ENCODE data around the gene LRRC73. TPM values are rescaled to one million over a fixed set of nuclear protein-coding genes. Genes with fewer than 3 reads are reported as not detected.
"Not testable (repeated sequence)": the region's sequence is repeated elsewhere in the genome, so short reads cannot be mapped to it uniquely, and the experiment has no call there.

LRRC73 gene
- total RNA-seq, 4 donors from 2014 or later = 0.19 to 0.48 (median 0.47) TPM; not detected in 1

DNA sequence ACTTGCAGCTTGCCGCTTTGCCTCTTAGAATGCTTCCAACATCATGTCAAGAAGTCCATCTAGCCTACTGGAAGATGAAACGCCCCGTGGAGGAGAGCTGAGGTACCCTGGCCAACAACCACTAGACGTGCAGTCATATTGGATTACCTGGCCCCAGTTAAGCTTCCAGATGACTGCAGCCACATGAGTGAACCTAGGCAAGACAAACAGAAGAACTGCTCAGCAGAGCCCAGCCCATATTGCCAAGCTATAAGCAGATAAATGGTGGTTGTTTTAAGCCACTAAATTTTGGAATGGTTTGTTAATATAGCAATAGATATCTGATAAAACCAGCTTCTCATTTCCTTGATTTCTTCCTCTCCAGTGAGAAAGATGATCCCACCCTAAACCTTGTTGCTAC, 50.1 kb downstream of the LRRC73 start:
- no peak for DNase-seq (ENCODE audit: low spot score)
- TF ChIP-seq, protein P1, sequence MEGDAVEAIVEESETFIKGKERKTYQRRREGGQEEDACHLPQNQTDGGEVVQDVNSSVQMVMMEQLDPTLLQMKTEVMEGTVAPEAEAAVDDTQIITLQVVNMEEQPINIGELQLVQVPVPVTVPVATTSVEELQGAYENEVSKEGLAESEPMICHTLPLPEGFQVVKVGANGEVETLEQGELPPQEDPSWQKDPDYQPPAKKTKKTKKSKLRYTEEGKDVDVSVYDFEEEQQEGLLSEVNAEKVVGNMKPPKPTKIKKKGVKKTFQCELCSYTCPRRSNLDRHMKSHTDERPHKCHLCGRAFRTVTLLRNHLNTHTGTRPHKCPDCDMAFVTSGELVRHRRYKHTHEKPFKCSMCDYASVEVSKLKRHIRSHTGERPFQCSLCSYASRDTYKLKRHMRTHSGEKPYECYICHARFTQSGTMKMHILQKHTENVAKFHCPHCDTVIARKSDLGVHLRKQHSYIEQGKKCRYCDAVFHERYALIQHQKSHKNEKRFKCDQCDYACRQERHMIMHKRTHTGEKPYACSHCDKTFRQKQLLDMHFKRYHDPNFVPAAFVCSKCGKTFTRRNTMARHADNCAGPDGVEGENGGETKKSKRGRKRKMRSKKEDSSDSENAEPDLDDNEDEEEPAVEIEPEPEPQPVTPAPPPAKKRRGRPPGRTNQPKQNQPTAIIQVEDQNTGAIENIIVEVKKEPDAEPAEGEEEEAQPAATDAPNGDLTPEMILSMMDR (IDR thresholded peaks at IDR 0.05) = no peak

DNA sequence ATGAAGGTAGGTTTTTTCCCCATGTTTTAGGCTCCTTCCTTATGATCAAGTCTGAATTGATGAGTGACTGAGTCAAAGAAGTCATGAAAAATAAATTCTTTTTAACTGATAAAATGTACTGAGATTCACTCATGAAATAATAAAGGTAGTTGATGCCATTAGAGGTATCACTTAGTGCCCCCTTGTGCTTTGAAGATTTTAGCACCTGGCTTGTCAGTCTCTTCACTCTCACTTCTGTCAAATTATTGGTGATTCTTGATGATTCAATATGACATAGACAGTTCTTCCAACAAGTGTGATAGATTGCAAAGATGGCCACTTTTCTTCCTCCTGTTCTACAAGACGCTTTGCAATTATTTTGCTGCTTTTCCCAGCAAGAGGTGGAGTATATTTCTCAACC, 50.6 kb downstream of the LRRC73 start:
- no peak for ATAC-seq (ENCODE audit: low FRiP score)

More for the DNA sequence above, 50.1 kb downstream of the LRRC73 start:
- no peak for ATAC-seq (ENCODE audit: low FRiP score)

DNA sequence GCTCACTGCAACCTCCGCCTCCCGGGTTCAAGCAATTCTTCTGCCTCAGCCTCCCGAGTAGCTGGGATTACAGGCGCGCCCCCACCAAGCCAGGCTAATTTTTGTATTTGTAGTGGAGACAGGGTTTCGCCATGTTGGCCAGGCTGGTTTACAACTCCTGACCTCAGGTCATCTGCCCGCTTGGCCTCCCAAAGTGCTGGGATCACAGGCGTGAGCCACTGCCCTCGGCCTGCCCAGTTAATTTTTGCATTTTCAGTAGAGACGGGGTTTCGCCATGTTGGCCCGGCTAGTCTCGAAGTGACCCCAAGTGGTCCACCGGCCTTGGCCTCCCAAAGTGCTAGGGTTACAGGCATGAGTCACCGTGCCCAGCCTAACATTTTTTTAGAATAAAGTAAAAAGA, 52.0 kb downstream of the LRRC73 start:
- ATAC-seq (ENCODE audit: low FRiP score); DNase-seq (ENCODE audit: low spot score): not testable (repeated sequence)

More for the DNA sequence above, 50.6 kb downstream of the LRRC73 start:
- no peak for DNase-seq (ENCODE audit: low spot score)
- TF ChIP-seq, protein P1 (IDR thresholded peaks at IDR 0.05) = no peak

DNA sequence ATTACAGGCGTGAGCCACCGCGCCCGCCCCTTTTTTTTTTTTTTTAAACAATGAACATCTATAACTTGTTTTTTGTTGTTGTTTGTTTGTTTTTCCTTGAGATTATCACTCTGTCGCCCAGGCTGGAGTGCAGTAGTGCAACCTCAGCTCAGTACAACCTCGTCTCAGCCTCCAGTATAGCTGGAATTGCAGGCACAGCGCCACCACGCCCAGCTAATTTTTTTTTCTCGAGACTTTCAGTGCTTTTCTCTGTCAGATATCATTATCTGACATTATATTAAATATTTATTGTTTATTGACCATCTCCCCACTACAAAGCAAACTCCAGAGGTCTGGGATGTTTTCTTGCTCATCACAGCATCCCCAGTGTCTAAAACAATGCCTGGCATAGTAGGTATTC, 52.5 kb downstream of the LRRC73 start:
- TF ChIP-seq, protein P1 (IDR thresholded peaks at IDR 0.05) = no peak
- ATAC-seq (ENCODE audit: low FRiP score) (no peak), DNase-seq (ENCODE audit: low spot score) (no peak)

Small RNA genes lying within 50 kb of the gene (small RNA-seq; reads per million reads assigned to genes)
- gene RF00426 (not detected), gene RNU6-1113P (not detected)

Other genes with a start within 250 kb of the LRRC73 start
- not detected for gene SLC22A7, start 212.1 kb downstream of the LRRC73 start, total RNA-seq
- 1 to 10 TPM in 1 of 4 donors, under 1 TPM in 2, not detected in 1; 0.84 to 7.9 (median 0.94) TPM for gene CRIP3, start 201.5 kb downstream of the LRRC73 start, total RNA-seq
- gene ZNF318, start 140.7 kb downstream of the LRRC73 start, total RNA-seq = 10 to 100 TPM in 3 of 4 donors, 1 to 10 TPM in 1; 9.2 to 15.8 (median 12.7) TPM
- gene ABCC10, start 82.8 kb downstream of the LRRC73 start, total RNA-seq = 10 to 100 TPM; 11.5 to 21.9 (median 14.2) TPM
- gene DLK2, start 54.8 kb downstream of the LRRC73 start, total RNA-seq = 1 to 10 TPM in 3 of 4 donors, not detected in 1; 1.1 to 1.5 (median 1.2) TPM
- 10 to 100 TPM; 12.6 to 23.5 (median 15.7) TPM for gene TJAP1, start 32.8 kb downstream of the LRRC73 start, total RNA-seq
- gene YIPF3, start 6.6 kb upstream of the LRRC73 start, total RNA-seq = 100 to 1,000 TPM in 1 of 4 donors, 10 to 100 TPM in 3; 67.9 to 109 (median 91.3) TPM
- gene POLR1C, start 6.7 kb upstream of the LRRC73 start, total RNA-seq = 100 to 1,000 TPM in 1 of 4 donors, 10 to 100 TPM in 3; 22.5 to 104 (median 31.5) TPM
- gene XPO5, start 65.7 kb upstream of the LRRC73 start, total RNA-seq = 100 to 1,000 TPM in 1 of 4 donors, 10 to 100 TPM in 3; 16.1 to 138 (median 21.9) TPM
- gene POLH, start 65.8 kb upstream of the LRRC73 start, total RNA-seq = 10 to 100 TPM in 1 of 4 donors, 1 to 10 TPM in 3; 8.3 to 11.0 (median 9.2) TPM
- 10 to 100 TPM; 37.5 to 65.7 (median 44.0) TPM for gene GTPBP2, start 118.9 kb upstream of the LRRC73 start, total RNA-seq
- 10 to 100 TPM; 26.3 to 49.0 (median 33.1) TPM for gene MAD2L1BP, start 125.5 kb upstream of the LRRC73 start, total RNA-seq
- gene RSPH9, start 134.7 kb upstream of the LRRC73 start, total RNA-seq = under 1 TPM in 2 of 4 donors, not detected in 2; 0.09 to 0.44 TPM
- gene MRPS18A, start 177.4 kb upstream of the LRRC73 start, total RNA-seq = 10 to 100 TPM; 30.3 to 54.7 (median 42.5) TPM